Endothelial cell (in vitro differentiated cells): Measurements from ENCODE around the gene TRMT1L. TPM values are rescaled to one million over a fixed set of nuclear protein-coding genes. Genes with fewer than 3 reads are reported as not detected.

Experiments used
- DNase-seq: peaks from one replicate; pipeline ENCODE4 v3.0.0; 2021; ENCODE audit warnings: low spot score
- H3K27ac Mint-ChIP-seq: one replicate; pipeline ENCODE4 v1.8.0; 2021; ENCODE audit warnings: mixed read lengths, inconsistent platforms; ENCODE audit not compliant: unreplicated experiment
- H3K27me3 Mint-ChIP-seq: one replicate; pipeline ENCODE4 v1.8.0; 2021; ENCODE audit warnings: mild to moderate bottlenecking, moderate library complexity, mixed read lengths, inconsistent platforms; ENCODE audit not compliant: unreplicated experiment
- H3K36me3 Mint-ChIP-seq: one replicate; pipeline ENCODE4 v1.8.0; 2021; ENCODE audit warnings: mild to moderate bottlenecking, low read depth, mixed read lengths, inconsistent platforms; ENCODE audit not compliant: unreplicated experiment
- H3K4me1 Mint-ChIP-seq: one replicate; pipeline ENCODE4 v1.8.0; 2021; ENCODE audit warnings: mild to moderate bottlenecking, mixed read lengths, inconsistent platforms; ENCODE audit not compliant: unreplicated experiment
- H3K4me3 Mint-ChIP-seq: one replicate; pipeline ENCODE4 v1.8.0; 2021; ENCODE audit warnings: mild to moderate bottlenecking, mixed read lengths, inconsistent platforms; ENCODE audit not compliant: unreplicated experiment
- H3K9me3 Mint-ChIP-seq: one replicate; pipeline ENCODE4 v1.8.0; 2021; ENCODE audit warnings: mixed read lengths, inconsistent platforms; ENCODE audit not compliant: unreplicated experiment
- CTCF ChIP-seq: fragments of 200-600 bp; sonication (generic); IDR thresholded peaks from one replicate; pipeline ENCODE4 v1.5.0; 2021; ENCODE audit warnings: antibody characterized with exemption; ENCODE audit not compliant: unreplicated experiment
- total RNA-seq: library from RNA; stranded (reverse); fragmentation: NEBNext Ultra II Directional; extraction: Animal tissue kit (Norgen Biotek cat#: 25700); gene quantifications from one replicate; pipeline ENCODE4 v1.2.1, GENCODE V29; 2021; ENCODE audit not compliant: unreplicated experiment

TRMT1L gene
- total RNA-seq, 1 donor from 2014 or later: 17.4 TPM

- peaks cover 9% of the 10 kb centered on the region for H3K36me3 Mint-ChIP-seq
- no peak overlapping the region for H3K4me3 Mint-ChIP-seq
- no peak for TF ChIP-seq CTCF
- H3K27me3 Mint-ChIP-seq: peaks cover 7% of the 10 kb centered on the region
- no peak overlapping the region for H3K27ac Mint-ChIP-seq
- peaks cover 11% of the 10 kb centered on the region for H3K4me1 Mint-ChIP-seq
- DNase-seq: no peak
- no peaks in the 10 kb centered on the region for H3K9me3 Mint-ChIP-seq
These were observed 4.5 kb downstream of the TRMT1L start for GRCh38 chr1:185152187-185152767.

- no peak overlapping the region for H3K27ac Mint-ChIP-seq
- no peak for DNase-seq
- no peaks in the 10 kb centered on the region for H3K9me3 Mint-ChIP-seq
- no peak for TF ChIP-seq CTCF
- H3K4me3 Mint-ChIP-seq: no peak overlapping the region
- H3K27me3 Mint-ChIP-seq: peaks cover 7% of the 10 kb centered on the region
- peaks cover 9% of the 10 kb centered on the region for H3K36me3 Mint-ChIP-seq
- H3K4me1 Mint-ChIP-seq: peaks cover 11% of the 10 kb centered on the region
These were observed 5.5 kb downstream of the TRMT1L start for GRCh38 chr1:185151215-185151614.

DNA sequence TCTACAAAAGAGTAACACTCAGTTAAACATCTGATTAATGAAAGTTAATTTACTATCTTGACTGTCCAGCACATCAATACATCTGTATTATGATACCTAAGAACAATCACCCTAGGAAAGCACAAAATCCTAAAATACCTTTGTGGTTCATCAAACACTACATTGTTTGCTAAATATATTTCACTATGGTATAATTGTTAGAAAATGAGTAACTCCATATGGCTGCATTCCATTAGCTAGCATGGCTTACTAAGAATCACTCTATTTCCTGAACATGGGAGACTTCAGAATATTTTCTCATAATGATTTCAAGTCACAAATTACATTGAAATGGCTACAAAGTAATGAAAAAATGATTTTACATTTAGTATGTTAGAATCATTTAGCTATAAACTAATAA is 12.5 kb downstream of the TRMT1L start:
- H3K4me1 Mint-ChIP-seq: no peaks in the 10 kb centered on the region
- no peak overlapping the region for H3K27ac Mint-ChIP-seq
- no peak for DNase-seq
- no peak for TF ChIP-seq CTCF
- no peaks in the 10 kb centered on the region for H3K27me3 Mint-ChIP-seq
- no peak overlapping the region for H3K4me3 Mint-ChIP-seq
- peaks cover 9% of the 10 kb centered on the region for H3K36me3 Mint-ChIP-seq
- H3K9me3 Mint-ChIP-seq: no peaks in the 10 kb centered on the region

DNA sequence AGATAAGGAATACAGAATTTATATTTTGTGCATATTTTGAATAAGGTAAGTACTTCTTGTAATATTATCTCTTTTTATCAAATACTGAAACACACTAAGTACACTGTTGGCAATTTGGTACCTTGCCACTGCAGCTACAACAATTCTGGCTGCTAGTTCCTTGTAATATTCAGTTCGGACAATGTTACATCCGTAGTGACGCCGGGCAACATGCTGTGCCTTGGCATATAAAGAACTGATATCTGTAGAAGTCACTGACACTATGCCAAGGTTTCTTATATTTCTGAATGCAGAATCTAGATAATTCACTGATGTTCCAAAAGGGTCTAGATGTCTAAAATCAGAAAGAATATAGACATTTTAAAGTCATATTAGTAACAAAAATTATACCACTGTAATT is 17.5 kb downstream of the TRMT1L start:
- Mint-ChIP-seq H3K36me3 (peaks cover 6% of the 10 kb centered on the region), H3K4me3 (no peak overlapping the region), H3K27ac (no peak overlapping the region), H3K9me3 (no peaks in the 10 kb centered on the region), H3K27me3 (no peaks in the 10 kb centered on the region), H3K4me1 (no peaks in the 10 kb centered on the region)
- DNase-seq: no peak
- no peak for TF ChIP-seq CTCF

DNA sequence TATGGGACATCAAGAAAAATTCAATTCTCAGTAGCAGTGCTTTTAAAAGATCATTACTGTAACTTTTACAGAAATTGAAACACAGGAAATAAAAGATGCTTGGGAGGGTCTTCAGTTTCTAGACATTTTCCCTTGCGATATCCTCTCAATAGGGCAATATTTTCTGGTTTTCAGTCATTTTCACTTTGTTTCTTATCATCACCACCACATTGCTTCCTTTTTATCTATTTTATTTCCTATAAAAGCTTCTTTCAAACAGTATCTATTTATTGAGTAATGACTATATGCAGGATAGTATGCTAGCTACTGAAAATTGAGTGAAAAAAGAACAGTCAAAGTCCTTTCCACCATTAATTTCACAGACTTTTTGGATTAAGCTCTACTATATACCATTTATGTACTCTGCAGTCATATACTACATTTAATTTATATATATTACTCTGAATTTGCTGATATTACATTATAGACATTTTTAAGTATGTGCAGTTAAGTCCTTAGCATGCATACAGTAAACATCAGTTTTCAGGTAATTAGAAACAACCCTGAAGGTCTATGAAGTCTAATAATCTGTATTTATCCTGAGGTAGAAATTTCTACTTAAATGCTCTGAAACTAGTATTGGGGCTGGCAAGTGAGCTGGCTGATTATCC is 18.7 kb downstream of the TRMT1L start:
- Mint-ChIP-seq H3K27me3 (no peaks in the 10 kb centered on the region), H3K36me3 (peaks cover 17% of the 10 kb centered on the region)
- DNase-seq: no peak

More for the DNA sequence above, 18.7 kb downstream of the TRMT1L start:
- Mint-ChIP-seq H3K4me3 (no peak overlapping the region), H3K9me3 (no peaks in the 10 kb centered on the region), H3K4me1 (no peaks in the 10 kb centered on the region), H3K27ac (no peak overlapping the region)
- TF ChIP-seq CTCF: no peak
